ENCODE measurements around the gene SCN11A.

The SCN11A gene

GRCh38 chr3:39005295-39005694 is 46.4 kb downstream of the SCN11A start:
- no peak for TF ChIP-seq SPI1 (IDR thresholded peaks at IDR 0.05; ENCODE audit: borderline replicate concordance, low read depth)
- no peak for TF ChIP-seq POLR2AphosphoS5 (IDR thresholded peaks at IDR 0.05; ENCODE audit: low read depth)
- no peak for TF ChIP-seq CTCF (IDR thresholded peaks at IDR 0.05; ENCODE audit: insufficient read depth, low read length)
- no peak for TF ChIP-seq REST (IDR thresholded peaks at IDR 0.05; ENCODE audit: insufficient replicate concordance, low read depth)
- TF ChIP-seq GABPA (IDR thresholded peaks at IDR 0.05; ENCODE audit: low read depth) = no peak
- no peak overlapping the region for H3K27ac ChIP-seq (replicated peaks)
- no peak for DNase-seq (ENCODE audit: low read depth in 1 of 2, low spot score in 1 of 2)
- H3K27me3 ChIP-seq (ENCODE audit: insufficient read depth, poor library complexity, severe bottlenecking) = no peaks in the 10 kb centered on the region
- H3K4me3 ChIP-seq (replicated peaks; ENCODE audit: insufficient read depth, low read length) = no peak overlapping the region

Measured in HL-60 (cell line).